Mesenchymal stem cell (in vitro differentiated cells and primary cell): Measurements from ENCODE around the gene FAM89B.

Experiments
- DNase-seq: peaks from one replicate; pipeline ENCODE4 v3.0.0-alpha.2; 2013
- H2AFZ ChIP-seq: one replicate; pipeline ENCODE4 v1.6.1; 2013; ENCODE audit warnings: low read depth, mild to moderate bottlenecking, control low read depth, inconsistent platforms, low read length, moderate library complexity
- H2AK5ac ChIP-seq: 2 replicates; pipeline ENCODE4 v1.6.1; 2013; ENCODE audit warnings: low read length, moderate library complexity, mild to moderate bottlenecking, inconsistent platforms; ENCODE audit not compliant: severe bottlenecking
- H2BK120ac ChIP-seq: one replicate; pipeline ENCODE4 v1.6.1; 2013; ENCODE audit warnings: low read depth, mild to moderate bottlenecking, inconsistent platforms, low read length, moderate library complexity
- H2BK12ac ChIP-seq, 2 experiments: one replicate each; pipeline ENCODE4 v1.6.1; 2013; ENCODE audit warnings: inconsistent platforms in 2 of 2, low read length in 2 of 2, mild to moderate bottlenecking in 2 of 2, moderate library complexity in 2 of 2, control low read depth in 1 of 2
- H2BK15ac ChIP-seq: one replicate; pipeline ENCODE4 v1.6.1; 2013; ENCODE audit warnings: mild to moderate bottlenecking, low read depth, inconsistent platforms; ENCODE audit not compliant: poor library complexity, severe bottlenecking
- H2BK5ac ChIP-seq: 2 replicates; pipeline ENCODE4 v1.6.1; 2013; ENCODE audit warnings: low read depth, mild to moderate bottlenecking, low read length, control low read depth, inconsistent platforms; ENCODE audit not compliant: poor library complexity, severe bottlenecking
- H3K14ac ChIP-seq, 2 experiments: one replicate each; pipeline ENCODE4 v1.6.1; 2013; ENCODE audit warnings: inconsistent platforms in 2 of 2, low read length in 2 of 2, control low read depth in 1 of 2, mild to moderate bottlenecking in 1 of 2, moderate library complexity in 1 of 2
- H3K18ac ChIP-seq, 2 experiments: one replicate each; pipeline ENCODE4 v1.6.1; 2013; ENCODE audit warnings: inconsistent platforms in 2 of 2, low read length in 2 of 2, control low read depth in 1 of 2, low read depth in 1 of 2, mild to moderate bottlenecking in 1 of 2
- H3K23ac ChIP-seq, 2 experiments: one replicate each; pipeline ENCODE4 v1.6.1; 2013; ENCODE audit warnings: inconsistent platforms in 2 of 2, low read length in 2 of 2, mild to moderate bottlenecking in 2 of 2, moderate library complexity in 2 of 2, control low read depth in 1 of 2
- H3K27ac ChIP-seq: 2 replicates; pipeline ENCODE4 v1.5.1; 2013; ENCODE audit warnings: mild to moderate bottlenecking, moderate library complexity, low read length, control low read depth, inconsistent platforms; ENCODE audit not compliant: poor library complexity, severe bottlenecking
- H3K27me3 ChIP-seq, 2 experiments: 2 replicates each; pipeline versions ENCODE4 v1.6.1 to v1.7.0; 2013; ENCODE audit warnings: low read length in 2 of 2, mild to moderate bottlenecking in 2 of 2, moderate library complexity in 2 of 2, control low read depth in 1 of 2, inconsistent platforms in 1 of 2; ENCODE audit not compliant: control insufficient read depth in 1 of 2, insufficient read depth in 1 of 2
- H3K36me3 ChIP-seq, 2 experiments: 2 replicates each; pipeline versions ENCODE4 v1.6.1 to v1.7.0; 2013; ENCODE audit warnings: low read length in 2 of 2, control low read depth in 1 of 2, inconsistent platforms in 1 of 2, low read depth in 1 of 2, mild to moderate bottlenecking in 1 of 2; ENCODE audit not compliant: insufficient read depth in 2 of 2, control insufficient read depth in 1 of 2
- H3K4ac ChIP-seq, 2 experiments: one replicate each; pipeline ENCODE4 v1.6.1; 2013; ENCODE audit warnings: inconsistent platforms in 2 of 2, low read length in 2 of 2, mild to moderate bottlenecking in 2 of 2, moderate library complexity in 2 of 2, control low read depth in 1 of 2, low read depth in 1 of 2
- H3K4me1 ChIP-seq: 2 replicates; pipeline ENCODE4 v1.6.1; 2013; ENCODE audit warnings: low read depth, low read length, control low read depth; ENCODE audit not compliant: control insufficient read depth, insufficient read depth
- H3K4me2 ChIP-seq: 2 replicates; pipeline ENCODE4 v1.6.1; 2013; ENCODE audit warnings: low read length, mild to moderate bottlenecking, inconsistent platforms; ENCODE audit not compliant: poor library complexity, severe bottlenecking
- H3K4me3 ChIP-seq, 2 experiments: 2 replicates each; pipeline versions ENCODE4 v1.5.1 to v1.7.0; 2013; ENCODE audit warnings: low read length in 2 of 2, mild to moderate bottlenecking in 2 of 2, control low read depth in 1 of 2, low read depth in 1 of 2; ENCODE audit not compliant: insufficient read depth in 1 of 2
- H3K79me1 ChIP-seq: replicated peaks from 2 replicates; pipeline ENCODE4 v1.6.1; 2013; ENCODE audit warnings: mild to moderate bottlenecking, control low read depth, low read length, inconsistent platforms; ENCODE audit not compliant: poor library complexity, severe bottlenecking
- H3K9ac ChIP-seq: 2 replicates; pipeline ENCODE4 v1.7.0; 2013; ENCODE audit warnings: mild to moderate bottlenecking, low read length, moderate library complexity
- H3K9me3 ChIP-seq: 2 replicates; pipeline ENCODE4 v1.7.0; 2013; ENCODE audit warnings: mild to moderate bottlenecking, low read length; ENCODE audit not compliant: control insufficient read depth
- H4K8ac ChIP-seq: one replicate; pipeline ENCODE4 v1.6.1; 2013; ENCODE audit warnings: inconsistent platforms, mild to moderate bottlenecking, low read length, moderate library complexity
- H4K91ac ChIP-seq: one replicate; pipeline ENCODE4 v1.6.1; 2013; ENCODE audit warnings: mild to moderate bottlenecking, low read length, inconsistent platforms
- WGBS: methylation state at CpG from one replicate; pipeline ENCODE4 v1.1.7; 2013; ENCODE audit warnings: mixed read lengths; 5-methylcytosine and 5-hydroxymethylcytosine counted together

FAM89B gene

DNA sequence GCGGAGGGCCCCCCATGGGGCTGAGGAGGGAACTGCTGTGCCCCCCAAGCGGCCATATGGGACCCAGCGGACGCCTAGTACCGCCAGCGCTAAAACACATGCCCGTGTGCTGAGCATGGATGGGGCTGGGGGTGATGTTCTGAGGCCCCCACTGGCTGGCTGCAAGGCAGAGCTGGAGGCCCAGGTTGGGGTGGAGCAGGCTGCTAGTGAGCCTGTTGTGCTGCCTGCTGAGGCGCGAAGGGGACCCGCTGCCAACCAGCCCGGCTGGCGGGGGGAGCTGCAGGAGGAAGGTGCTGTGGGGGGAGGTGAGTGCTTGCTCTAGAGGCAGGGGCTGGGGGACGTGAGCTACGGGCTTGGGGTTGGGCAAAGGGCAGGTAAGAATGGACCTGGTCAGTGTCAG is 46.4 kb downstream of the FAM89B start:
- Histone ChIP-seq H4K91ac (no peak overlapping the region), H3K9ac (no peak overlapping the region), H3K27ac (no peak overlapping the region), H2BK15ac (no peak overlapping the region), H2AFZ (no peak overlapping the region), H4K8ac (no peak overlapping the region), H3K4me1 (peaks cover 37% of the 10 kb centered on the region), H3K23ac (no peak overlapping the region), H3K27me3 (no peaks in the 10 kb centered on the region), H3K36me3 (peaks cover 61 to 67% of the 10 kb centered on the region in 2 experiments), H2AK5ac (no peak overlapping the region), H2BK12ac (no peak overlapping the region), H3K4ac (no peak overlapping the region), H3K79me1 (peaks cover 33% of the 10 kb centered on the region), H3K9me3 (no peaks in the 10 kb centered on the region), H3K4me3 (no peak overlapping the region), H2BK120ac (no peak overlapping the region), H3K14ac (no peak overlapping the region), H3K4me2 (no peak overlapping the region), H2BK5ac (no peak overlapping the region), H3K18ac (no peak overlapping the region)
- 96% methylated on average over 14 of the region's 14 CpGs for WGBS
- no peak for DNase-seq

- DNase-seq: no peak
- Histone ChIP-seq H2BK120ac (no peak overlapping the region), H3K14ac (no peak overlapping the region), H3K9me3 (no peaks in the 10 kb centered on the region), H3K9ac (no peak overlapping the region), H3K27ac (no peak overlapping the region), H3K4me1 (peaks cover 37% of the 10 kb centered on the region), H3K4me2 (no peak overlapping the region), H2AK5ac (no peak overlapping the region), H3K23ac (no peak overlapping the region), H3K18ac (no peak overlapping the region), H4K8ac (no peak overlapping the region), H2AFZ (no peak overlapping the region), H3K36me3 (peaks cover 68 to 73% of the 10 kb centered on the region in 2 experiments), H2BK15ac (no peak overlapping the region), H3K4me3 (no peak overlapping the region), H3K4ac (no peak overlapping the region), H3K27me3 (no peaks in the 10 kb centered on the region), H4K91ac (no peak overlapping the region), H2BK5ac (no peak overlapping the region), H2BK12ac (no peak overlapping the region), H3K79me1 (peaks cover 36% of the 10 kb centered on the region)
- WGBS: 94% methylated on average over 29 of the region's 29 CpGs
Measured at GRCh38 chr11:65619281-65619928, 47.1 kb downstream of the FAM89B start.

DNA sequence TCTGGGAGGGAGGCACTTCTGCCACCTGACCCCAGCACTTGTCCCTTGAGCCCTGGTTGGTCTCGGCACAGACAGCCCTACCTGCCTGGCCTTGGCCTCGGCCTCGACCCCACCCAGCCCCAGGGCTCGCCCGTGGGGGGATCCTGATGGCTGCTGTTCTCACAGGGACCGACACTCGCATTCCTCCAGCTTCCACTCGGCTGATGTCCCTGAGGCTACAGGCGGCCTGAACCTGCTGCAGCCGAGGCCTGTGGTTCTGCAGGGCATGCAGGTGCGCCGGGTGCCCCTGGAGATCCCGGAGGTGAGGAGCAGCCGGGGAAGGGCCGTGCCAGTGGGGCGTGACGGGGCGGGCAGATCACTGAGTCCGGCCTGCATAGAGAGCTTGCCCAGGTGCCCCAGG is 48.3 kb downstream of the FAM89B start:
- no peaks in the 10 kb centered on the region for H3K27me3 ChIP-seq
- no peak overlapping the region for H3K18ac ChIP-seq
- no peak overlapping the region for H3K9ac ChIP-seq
- H2AFZ ChIP-seq: no peak overlapping the region
- DNase-seq: no peak
- H3K14ac ChIP-seq: no peak overlapping the region
- H2AK5ac ChIP-seq: no peak overlapping the region
- H4K8ac ChIP-seq: no peak overlapping the region
- no peak overlapping the region for H2BK120ac ChIP-seq
- no peak overlapping the region for H3K4ac ChIP-seq
- H2BK15ac ChIP-seq: no peak overlapping the region
- H4K91ac ChIP-seq: no peak overlapping the region
- H3K36me3 ChIP-seq: peaks cover 80 to 84% of the 10 kb centered on the region in 2 experiments
- WGBS: 95% methylated on average over 19 of the region's 19 CpGs
- H3K9me3 ChIP-seq: no peaks in the 10 kb centered on the region
- no peak overlapping the region for H2BK5ac ChIP-seq
- no peak overlapping the region for H3K23ac ChIP-seq
- peaks cover 39% of the 10 kb centered on the region for H3K79me1 ChIP-seq
- peak overlapping the region; percentile 0 for H3K4me2 ChIP-seq
- H3K4me1 ChIP-seq: peaks cover 41% of the 10 kb centered on the region
- no peak overlapping the region for H3K4me3 ChIP-seq
- peak overlapping the region; percentile 5 for H3K27ac ChIP-seq
- no peak overlapping the region for H2BK12ac ChIP-seq

DNA sequence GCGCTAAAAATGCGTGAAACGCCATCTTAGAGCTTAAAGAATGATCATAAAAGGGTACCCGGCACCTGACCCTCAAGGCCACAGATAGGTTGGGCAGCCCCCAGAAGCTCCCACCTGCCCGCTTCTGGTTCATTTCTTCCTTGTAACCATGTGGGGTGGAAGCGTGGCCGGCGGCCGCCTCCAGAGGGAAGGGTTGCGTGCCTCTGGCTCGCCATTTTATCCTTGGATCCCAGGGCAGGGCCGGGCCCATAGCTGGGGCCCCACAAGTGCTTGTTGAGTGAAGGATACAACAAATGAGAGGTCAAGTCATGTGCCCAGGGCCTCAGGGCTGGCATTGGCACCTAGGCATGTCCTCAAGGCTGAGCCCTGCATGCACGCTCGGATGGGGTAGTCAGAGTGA is 49.1 kb downstream of the FAM89B start:
- H3K27me3 ChIP-seq: no peaks in the 10 kb centered on the region
- H2AFZ ChIP-seq: no peak overlapping the region
- no peak overlapping the region for H2BK15ac ChIP-seq
- peak overlapping the region; percentile 2 for H2AK5ac ChIP-seq
- H3K27ac ChIP-seq: peak overlapping the region; percentile 9
- H3K14ac ChIP-seq: no peak overlapping the region
- H3K18ac ChIP-seq: no peak overlapping the region
- no peak overlapping the region for H4K91ac ChIP-seq
- no peak overlapping the region for H3K4me2 ChIP-seq
- H3K9ac ChIP-seq: no peak overlapping the region
- no peak overlapping the region for H3K4ac ChIP-seq
- H2BK12ac ChIP-seq: no peak overlapping the region
- no peak overlapping the region for H2BK5ac ChIP-seq
- H2BK120ac ChIP-seq: no peak overlapping the region
- 98% methylated on average over 14 of the region's 14 CpGs for WGBS
- H3K23ac ChIP-seq: no peak overlapping the region
- peaks cover 39% of the 10 kb centered on the region for H3K79me1 ChIP-seq
- DNase-seq: no peak
- no peaks in the 10 kb centered on the region for H3K9me3 ChIP-seq
- H4K8ac ChIP-seq: no peak overlapping the region
- H3K36me3 ChIP-seq: peaks cover 88 to 92% of the 10 kb centered on the region in 2 experiments
- no peak overlapping the region for H3K4me3 ChIP-seq
- H3K4me1 ChIP-seq: peaks cover 43% of the 10 kb centered on the region
